ENCODE results near the gene NEK7. TPM values are rescaled to one million over a fixed set of nuclear protein-coding genes. Genes with fewer than 3 reads are reported as not detected.
A peak's percentile ranks its signal among the peaks of the same experiment; 100 is the strongest.

NEK7 gene
- total RNA-seq, 2 donors from 2014 or later, result 168 to 228 TPM

DNA sequence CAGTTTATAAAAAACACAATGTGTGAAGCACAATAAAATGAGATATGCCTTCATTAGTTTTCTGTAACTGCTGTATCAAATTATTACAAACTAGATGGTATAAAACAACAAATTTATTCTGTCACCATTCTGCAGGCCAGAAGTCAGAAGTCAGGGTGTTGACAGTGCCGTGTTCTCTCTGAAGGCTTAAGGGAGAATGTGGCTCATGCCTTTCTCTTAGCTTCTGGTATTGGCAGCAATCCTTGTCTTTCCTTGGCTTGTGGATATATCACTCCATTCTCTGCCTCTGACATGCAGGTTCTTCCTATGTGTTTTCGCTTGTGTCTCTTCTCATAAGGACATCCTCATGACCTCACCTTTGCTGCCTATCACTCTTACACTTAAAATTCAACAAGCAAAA lies 10.1 kb downstream of the NEK7 start:
- Histone ChIP-seq H3K27me3 (no peaks in the 10 kb centered on the region), H3K9me3 (no peaks in the 10 kb centered on the region), H3K4me3 (no peak overlapping the region), H3K36me3 (no peaks in the 10 kb centered on the region), H3K27ac (peak overlapping the region in 1 of 2 donors; percentile 71), H3K4me1 (peaks cover 0 to 86% of the 10 kb centered on the region in 2 donors)
- DNase-seq (ENCODE audit: low spot score), result no peak
- TF ChIP-seq, protein P1, sequence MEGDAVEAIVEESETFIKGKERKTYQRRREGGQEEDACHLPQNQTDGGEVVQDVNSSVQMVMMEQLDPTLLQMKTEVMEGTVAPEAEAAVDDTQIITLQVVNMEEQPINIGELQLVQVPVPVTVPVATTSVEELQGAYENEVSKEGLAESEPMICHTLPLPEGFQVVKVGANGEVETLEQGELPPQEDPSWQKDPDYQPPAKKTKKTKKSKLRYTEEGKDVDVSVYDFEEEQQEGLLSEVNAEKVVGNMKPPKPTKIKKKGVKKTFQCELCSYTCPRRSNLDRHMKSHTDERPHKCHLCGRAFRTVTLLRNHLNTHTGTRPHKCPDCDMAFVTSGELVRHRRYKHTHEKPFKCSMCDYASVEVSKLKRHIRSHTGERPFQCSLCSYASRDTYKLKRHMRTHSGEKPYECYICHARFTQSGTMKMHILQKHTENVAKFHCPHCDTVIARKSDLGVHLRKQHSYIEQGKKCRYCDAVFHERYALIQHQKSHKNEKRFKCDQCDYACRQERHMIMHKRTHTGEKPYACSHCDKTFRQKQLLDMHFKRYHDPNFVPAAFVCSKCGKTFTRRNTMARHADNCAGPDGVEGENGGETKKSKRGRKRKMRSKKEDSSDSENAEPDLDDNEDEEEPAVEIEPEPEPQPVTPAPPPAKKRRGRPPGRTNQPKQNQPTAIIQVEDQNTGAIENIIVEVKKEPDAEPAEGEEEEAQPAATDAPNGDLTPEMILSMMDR (IDR thresholded peaks at IDR 0.05), result no peak

DNA sequence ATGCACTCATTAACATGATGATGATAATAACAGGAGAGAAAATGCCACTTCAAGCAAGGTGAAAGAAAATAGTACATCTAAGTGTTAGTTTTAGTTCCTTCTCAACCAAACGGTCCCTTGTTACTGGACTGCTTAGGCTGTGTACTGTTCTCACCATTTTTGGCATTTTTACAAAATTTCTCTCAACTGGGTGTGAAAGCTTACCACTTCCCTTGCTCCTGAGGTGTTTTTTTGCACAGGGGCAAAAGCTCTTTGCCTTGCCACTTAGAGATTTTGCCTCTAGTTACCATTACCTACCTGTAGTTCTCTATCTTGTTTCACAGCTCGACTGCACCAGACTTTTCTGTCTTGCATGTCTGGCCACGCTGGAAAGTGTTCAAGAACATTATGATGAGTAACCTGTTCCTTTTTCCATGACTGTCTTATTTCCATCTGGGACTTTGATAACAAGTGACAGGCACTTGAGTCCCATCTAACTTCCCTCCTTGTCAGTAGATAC lies 10.7 kb downstream of the NEK7 start:
- Histone ChIP-seq H3K4me3 (no peak overlapping the region), H3K9me3 (no peaks in the 10 kb centered on the region), H3K27ac (peak overlapping the region; percentile 24 to 71), H3K27me3 (no peaks in the 10 kb centered on the region), H3K4me1 (peaks cover 0 to 86% of the 10 kb centered on the region in 2 donors), H3K36me3 (no peaks in the 10 kb centered on the region)
- DNase-seq (ENCODE audit: low spot score), result no peak
- TF ChIP-seq, protein P1 (IDR thresholded peaks at IDR 0.05), result no peak

DNA sequence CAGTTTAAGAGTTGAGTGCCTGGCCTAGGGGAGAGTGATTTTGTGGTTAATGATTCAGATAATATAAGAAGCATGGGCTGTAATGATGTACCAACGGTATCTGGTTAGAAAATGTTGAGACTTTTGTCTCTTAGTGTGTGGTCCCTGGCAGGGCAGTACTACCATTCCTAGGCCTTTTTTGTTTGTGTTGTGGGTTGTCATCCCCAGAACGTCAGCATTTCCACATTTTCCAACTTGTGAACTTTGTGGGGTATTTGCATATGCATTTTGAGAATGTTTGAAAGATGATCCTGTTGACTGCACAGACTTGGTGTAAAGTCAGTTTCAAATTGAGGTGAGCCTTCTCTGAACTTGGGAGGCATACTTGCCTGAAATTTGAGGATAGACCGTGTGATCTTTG lies 11.4 kb downstream of the NEK7 start:
- DNase-seq (ENCODE audit: low spot score), result no peak
- TF ChIP-seq, protein P1 (IDR thresholded peaks at IDR 0.05), result no peak
- H3K4me3 ChIP-seq, result no peak overlapping the region
- H3K9me3 ChIP-seq, result no peaks in the 10 kb centered on the region
- H3K27me3 ChIP-seq, result no peaks in the 10 kb centered on the region
- H3K27ac ChIP-seq, result peak overlapping the region; percentile 24 to 71
- H3K4me1 ChIP-seq, result peaks cover 0 to 89% of the 10 kb centered on the region in 2 donors
- H3K36me3 ChIP-seq, result no peaks in the 10 kb centered on the region

DNA sequence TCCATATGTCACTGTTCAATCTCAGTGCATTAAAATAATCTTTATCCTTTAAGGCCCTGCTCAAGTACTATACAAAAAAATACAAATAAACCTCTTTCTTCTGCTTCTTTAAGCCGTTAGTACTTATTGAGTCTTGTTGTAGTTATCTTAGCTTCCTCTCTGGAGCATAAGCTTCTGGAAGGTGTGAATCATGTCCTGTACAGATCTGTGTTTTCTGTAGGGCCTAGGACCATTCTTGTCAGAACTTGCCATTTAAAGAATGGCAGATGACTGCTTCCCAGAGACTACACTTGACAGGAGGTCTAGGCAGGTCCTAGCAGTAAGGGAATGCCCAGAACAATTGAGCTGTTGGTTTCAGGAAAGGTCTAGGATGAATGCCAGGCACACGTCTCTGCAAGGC lies 12.9 kb downstream of the NEK7 start:
- H3K27ac ChIP-seq, result peak overlapping the region in 1 of 2 donors; percentile 71
- TF ChIP-seq, protein P1 (IDR thresholded peaks at IDR 0.05), result no peak
- no peaks in the 10 kb centered on the region for H3K36me3 ChIP-seq
- H3K9me3 ChIP-seq, result no peaks in the 10 kb centered on the region
- peaks cover 0 to 91% of the 10 kb centered on the region in 2 donors for H3K4me1 ChIP-seq
- DNase-seq (ENCODE audit: low spot score), result no peak
- H3K4me3 ChIP-seq, result no peak overlapping the region
- H3K27me3 ChIP-seq, result no peaks in the 10 kb centered on the region

DNA sequence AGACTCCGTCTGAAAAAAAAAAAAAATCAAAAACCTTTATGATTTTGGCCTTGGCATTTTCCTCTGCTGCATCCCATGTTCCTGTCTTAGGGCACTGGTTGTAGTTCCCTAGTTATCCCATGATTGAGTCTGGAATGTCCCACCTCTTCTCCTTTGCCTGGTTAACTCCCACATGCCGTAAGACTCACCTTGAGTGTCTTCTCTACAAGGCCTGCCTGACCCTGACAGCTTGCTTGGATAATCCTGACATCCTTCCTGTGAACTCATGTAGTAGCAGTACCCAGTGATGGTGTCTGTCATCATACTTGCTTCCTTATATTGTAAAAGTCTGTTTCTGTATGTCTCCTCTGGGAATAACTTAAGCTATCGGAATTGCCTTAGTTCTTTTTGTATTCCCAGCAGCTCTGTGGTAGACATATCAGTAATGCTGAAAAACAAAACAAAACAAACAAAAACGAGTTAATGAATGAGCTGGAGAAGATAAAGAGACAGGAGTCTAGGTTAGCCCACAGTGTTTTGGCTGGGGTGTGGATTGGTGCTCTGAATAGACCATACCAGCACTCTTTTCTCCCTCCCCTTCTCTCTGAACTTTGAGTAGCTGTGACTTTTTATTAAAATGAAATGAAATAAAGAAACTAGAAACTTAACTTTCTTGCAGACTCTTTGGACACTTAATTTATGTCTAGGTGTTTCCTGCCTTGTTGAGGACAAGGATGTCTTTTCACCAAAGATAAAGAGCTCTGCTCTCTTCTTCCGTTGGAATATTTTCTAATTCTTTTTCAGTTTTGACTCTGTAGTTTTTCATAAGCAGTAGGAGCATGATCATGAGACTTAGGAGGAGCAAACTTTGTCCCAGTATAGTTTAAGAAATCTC lies 15.1 kb downstream of the NEK7 start:
- no peak for DNase-seq (ENCODE audit: low spot score)
- Histone ChIP-seq H3K27me3 (no peaks in the 10 kb centered on the region), H3K4me3 (no peak overlapping the region), H3K27ac (peak overlapping the region in 1 of 2 donors; percentile 17), H3K9me3 (no peaks in the 10 kb centered on the region), H3K4me1 (peaks cover 0 to 97% of the 10 kb centered on the region in 2 donors), H3K36me3 (no peaks in the 10 kb centered on the region)
- TF ChIP-seq, protein P1 (IDR thresholded peaks at IDR 0.05), result no peak

All from right atrium auricular region (tissue), 2 donors.